Stimulated activated CD4-positive, alpha-beta T cell treated with anti-CD3 and anti-CD28 coated beads, Interleukin-15, amount 100 ng/mL, for 24 hours (primary cell): ENCODE results near the gene LRATD1.
"Not testable (repeated sequence)": the region's sequence is repeated elsewhere in the genome, so short reads cannot be mapped to it uniquely, and the experiment has no call there.

Experiments used
- DNase-seq: peaks from one replicate; pipeline ENCODE4 v3.0.0-alpha.2; 2020

Gene LRATD1

GRCh38 chr2:14632133-14632936 lies at the start of gene LRATD1:
TSS of gene LRATD1 (plus strand) at chr2:14632717. CDS start at chr2:14633980, 1,263 bp downstream.
- peak; percentile 30 for DNase-seq

GRCh38 chr2:14583059-14583458 lies 49.5 kb upstream of the LRATD1 start:
- DNase-seq, result no peak

GRCh38 chr2:14583802-14584201 lies 48.7 kb upstream of the LRATD1 start:
- no peak for DNase-seq

- DNase-seq, result no peak
Measured at GRCh38 chr2:14587119-14587518, 45.4 kb upstream of the LRATD1 start.

- no peak for DNase-seq
Measured at GRCh38 chr2:14601156-14601770, 31.3 kb upstream of the LRATD1 start.

- no peak for DNase-seq
Measured at GRCh38 chr2:14602309-14602708, 30.2 kb upstream of the LRATD1 start.

GRCh38 chr2:14603676-14604075 lies 28.8 kb upstream of the LRATD1 start:
- no peak for DNase-seq

- no peak for DNase-seq
Measured at GRCh38 chr2:14608245-14608644, 24.3 kb upstream of the LRATD1 start.

- no peak for DNase-seq
Measured at GRCh38 chr2:14614017-14614416, 18.5 kb upstream of the LRATD1 start.

GRCh38 chr2:14615121-14615520 lies 17.4 kb upstream of the LRATD1 start:
- no peak for DNase-seq

GRCh38 chr2:14615760-14616159 lies 16.8 kb upstream of the LRATD1 start:
- no peak for DNase-seq

- DNase-seq, result no peak
Measured at GRCh38 chr2:14616342-14616741, 16.2 kb upstream of the LRATD1 start.

- DNase-seq, result no peak
Measured at GRCh38 chr2:14616950-14617349, 15.6 kb upstream of the LRATD1 start.

- no peak for DNase-seq
Measured at GRCh38 chr2:14619441-14619840, 13.1 kb upstream of the LRATD1 start.

- DNase-seq, result no peak
Measured at GRCh38 chr2:14621114-14621513, 11.4 kb upstream of the LRATD1 start.

GRCh38 chr2:14621906-14622549 lies 10.5 kb upstream of the LRATD1 start:
- no peak for DNase-seq

GRCh38 chr2:14622550-14622939 lies 10.0 kb upstream of the LRATD1 start:
- not testable (repeated sequence) for DNase-seq

- DNase-seq, result no peak
Measured at GRCh38 chr2:14623237-14623636, 9.3 kb upstream of the LRATD1 start.

- no peak for DNase-seq
Measured at GRCh38 chr2:14626873-14627272, 5.6 kb upstream of the LRATD1 start.

GRCh38 chr2:14628901-14629300 lies 3.6 kb upstream of the LRATD1 start:
- no peak for DNase-seq

GRCh38 chr2:14631406-14632040 lies 994 bp upstream of the LRATD1 start:
- DNase-seq, result no peak

- peak; percentile 1 for DNase-seq
Measured at GRCh38 chr2:14633061-14633460, 544 bp downstream of the LRATD1 start.

- peak; percentile 1 for DNase-seq
Measured at GRCh38 chr2:14633461-14634181, 1.1 kb downstream of the LRATD1 start.
